K562 (cell line): ENCODE data around the gene AGO3. TPM values are rescaled to one million over a fixed set of nuclear protein-coding genes. Genes with fewer than 3 reads are reported as not detected.

ENCODE experiments used
- DPF2 ChIP-seq: fragments of 450-650 bp; IDR thresholded peaks from 2 replicates; pipeline ENCODE4 v1.6.1; 2016
- ELF2 ChIP-seq: fragments of 250-450 bp; sonication (Bioruptor Pico); IDR thresholded peaks from 2 replicates; pipeline ENCODE4 v1.5.0; 2021; ENCODE audit warnings: mild to moderate bottlenecking
- FOXP1 ChIP-seq: sonication (generic); formaldehyde crosslinking; IDR thresholded peaks from 2 replicates; pipeline ENCODE4 v1.8.0; 2022; ENCODE audit warnings: mild to moderate bottlenecking, missing genetic modification reagents
- GABPA ChIP-seq: fragments of 200-800 bp; sonication (Bioruptor generic); conservative IDR thresholded peaks from 2 replicates; pipeline ENCODE4 v1.6.1; 2016; ENCODE audit warnings: low read depth, missing genetic modification characterization, missing compliant biosample characterization
- HIVEP1 ChIP-seq: fragments of 250-450 bp; sonication (Bioruptor Pico); IDR thresholded peaks from 2 replicates; pipeline ENCODE4 v1.4.0; 2020; ENCODE audit warnings: mild to moderate bottlenecking
- LCOR ChIP-seq: sonication (generic); formaldehyde crosslinking; IDR thresholded peaks from 2 replicates; pipeline ENCODE4 v1.8.0; 2022; ENCODE audit warnings: mild to moderate bottlenecking, missing genetic modification reagents
- MAFF ChIP-seq: IDR thresholded peaks from 2 replicates; pipeline ENCODE4 v1.6.1; 2012; ENCODE audit warnings: low read length, improper control_type of control experiment
- MAFK ChIP-seq: IDR thresholded peaks from 2 replicates; pipeline ENCODE4 v1.6.1; 2011; ENCODE audit warnings: low read length, improper control_type of control experiment
- MECOM ChIP-seq: fragments of 250-450 bp; sonication (Bioruptor Pico); IDR thresholded peaks from 2 replicates; pipeline ENCODE4 v1.8.0; 2022; ENCODE audit warnings: inconsistent platforms
- MEF2A ChIP-seq: IDR thresholded peaks from 2 replicates; pipeline ENCODE4 v1.6.1; 2011; ENCODE audit warnings: low read depth, mild to moderate bottlenecking, low read length, moderate library complexity; ENCODE audit not compliant: control insufficient read depth
- MTA1 ChIP-seq: fragments of 450-650 bp; IDR thresholded peaks from 2 replicates; pipeline ENCODE4 v1.6.1; 2017; ENCODE audit warnings: borderline replicate concordance
- MYC ChIP-seq, 2 experiments: fragments of 250-450 bp in 1 of 2; sonication (Bioruptor Pico) in 1 of 2; IDR thresholded peaks; 2 replicates each; pipeline versions ENCODE4 v1.5.1 to v1.6.1; 2012 to 2021; ENCODE audit warnings: low read depth in 2 of 2, borderline replicate concordance in 1 of 2, improper control_type of control experiment in 1 of 2, low read length in 1 of 2, mild to moderate bottlenecking in 1 of 2, moderate library complexity in 1 of 2
- NFE2L1 ChIP-seq: fragments of 450-650 bp; IDR thresholded peaks from 2 replicates; pipeline ENCODE4 v1.6.1; 2016; ENCODE audit warnings: missing genetic modification characterization, low read depth, mild to moderate bottlenecking, missing compliant biosample characterization, moderate library complexity, borderline replicate concordance
- NRF1 ChIP-seq, 2 experiments: fragments of 450-650 bp; IDR thresholded peaks in 1 of 2; conservative IDR thresholded peaks in 1 of 2; 2 replicates each; pipeline ENCODE4 v1.6.1; 2014; ENCODE audit warnings: mild to moderate bottlenecking in 2 of 2
- PHF20 ChIP-seq: fragments of 450-650 bp; IDR thresholded peaks from 2 replicates; pipeline ENCODE4 v1.6.1; 2018; ENCODE audit not compliant: partially characterized antibody
- SETDB1 ChIP-seq: IDR thresholded peaks from one replicate; pipeline ENCODE4 v1.6.1; 2012; ENCODE audit warnings: low read length, control low read depth, inconsistent platforms
- SP1 ChIP-seq: sonication (generic); formaldehyde crosslinking; IDR thresholded peaks from 2 replicates; pipeline ENCODE4 v1.8.1; 2022; ENCODE audit warnings: mild to moderate bottlenecking, missing genetic modification reagents
- polyA plus RNA-seq, 8 experiments: library from polyadenylated mRNA; depleted of rRNA in 4 of 8; stranded (reverse) in 5 of 8; unstranded in 3 of 8; fragments of >200 nt; fragmentation: Nextera tagmentation in 2 of 8; fragmentation: Illumina TruSeq in 1 of 8; extraction: Ambion mirVana in 2 of 8; extraction: Trizol in 1 of 8; gene quantifications; 2 replicates each; pipeline versions ENCODE4 v1.2.1 to v1.2.3, GENCODE V29; 2011 to 2014; ENCODE audit warnings: inconsistent platforms in 1 of 8, missing spikeins in 1 of 8
- total RNA-seq, 7 experiments: library from RNA; depleted of rRNA in 6 of 7; stranded (reverse); fragments of >200 nt in 6 of 7; fragmentation: Illumina TruSeq in 2 of 7; extraction: Trizol in 2 of 7; gene quantifications; 2 replicates each; pipeline versions ENCODE4 v1.2.1 to v1.2.3, GENCODE V29; 2011 to 2021; ENCODE audit warnings: low replicate concordance in 1 of 7
- TF ChIP-seq, protein P1 (sequence below): fragments of 450-650 bp; formaldehyde crosslinking; IDR thresholded peaks from 2 replicates; pipeline ENCODE4 v1.4.0; 2022; ENCODE audit warnings: missing genetic modification characterization
- TF ChIP-seq, protein P2 (sequence below): sonication (generic); formaldehyde crosslinking; IDR thresholded peaks from 2 replicates; pipeline ENCODE4 v1.8.0; 2023; ENCODE audit warnings: mild to moderate bottlenecking, missing genetic modification reagents
- TF ChIP-seq, protein P3 (sequence below): sonication (generic); IDR thresholded peaks from 2 replicates; pipeline ENCODE4 v1.6.1; 2016
- TF ChIP-seq, protein P4 (sequence below): sonication (generic); formaldehyde crosslinking; IDR thresholded peaks from 2 replicates; pipeline ENCODE4 v1.8.0; 2022; ENCODE audit warnings: mild to moderate bottlenecking, missing genetic modification reagents, borderline replicate concordance

The AGO3 gene
- total and polyA plus RNA-seq, 9 of the 15 experiments (the other 6 are each of a cell fraction or from before 2014, with no cell fraction given): 4.5 to 41.5 (median 22.7) TPM

DNA sequence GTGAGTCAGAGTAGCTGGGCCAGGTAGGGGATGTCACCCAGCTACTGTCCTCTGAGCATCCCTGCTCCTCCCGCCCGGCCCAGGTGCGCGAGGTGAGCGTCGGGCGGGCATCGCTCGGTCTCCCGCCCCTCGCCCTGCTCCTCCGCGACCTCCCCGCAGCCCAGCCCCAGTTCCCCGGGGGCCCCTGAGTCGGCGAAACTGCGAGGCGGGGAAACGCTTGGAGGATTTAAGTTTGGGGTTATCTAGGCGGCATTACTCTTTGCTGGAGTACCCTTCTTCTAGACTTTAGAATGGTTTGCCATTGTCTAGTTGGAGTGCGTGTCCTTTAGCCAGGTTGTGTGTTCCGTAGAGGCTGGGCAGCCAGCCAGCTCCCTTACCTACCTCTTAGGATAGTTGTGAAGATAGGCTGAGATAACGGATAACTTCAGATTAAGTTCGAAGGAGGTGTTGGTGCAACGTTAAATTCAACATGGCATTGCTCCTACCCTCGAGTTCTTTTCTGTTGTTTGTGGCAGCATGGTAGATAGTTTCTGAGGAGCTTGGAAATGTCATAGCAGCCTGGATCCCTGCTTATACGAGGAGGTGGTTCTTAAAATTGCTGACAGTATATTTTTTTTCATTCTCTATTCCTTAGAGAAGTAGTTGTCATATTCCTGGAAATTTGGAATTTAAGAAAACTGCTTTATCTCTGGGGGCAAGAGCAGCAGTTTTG is 697 bp downstream of the AGO3 start (continued):
- 0 out of 2 replicates have a peak, but pooled peaks have one; percentile 9 for TF ChIP-seq MTA1
- TF ChIP-seq SP1 (CRISPR knock-in tag): peak; percentile 46
- TF ChIP-seq, protein P1, sequence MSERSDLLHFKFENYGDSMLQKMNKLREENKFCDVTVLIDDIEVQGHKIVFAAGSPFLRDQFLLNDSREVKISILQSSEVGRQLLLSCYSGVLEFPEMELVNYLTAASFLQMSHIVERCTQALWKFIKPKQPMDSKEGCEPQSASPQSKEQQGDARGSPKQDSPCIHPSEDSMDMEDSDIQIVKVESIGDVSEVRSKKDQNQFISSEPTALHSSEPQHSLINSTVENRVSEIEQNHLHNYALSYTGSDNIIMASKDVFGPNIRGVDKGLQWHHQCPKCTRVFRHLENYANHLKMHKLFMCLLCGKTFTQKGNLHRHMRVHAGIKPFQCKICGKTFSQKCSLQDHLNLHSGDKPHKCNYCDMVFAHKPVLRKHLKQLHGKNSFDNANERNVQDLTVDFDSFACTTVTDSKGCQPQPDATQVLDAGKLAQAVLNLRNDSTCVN (CRISPR knock-in tag): 0 out of 2 replicates have a peak, but pooled peaks have one; percentile 53
- peak; percentile 95 for TF ChIP-seq MAFF
- TF ChIP-seq FOXP1 (CRISPR knock-in tag): 0 out of 2 replicates have a peak, but pooled peaks have one; percentile 11
- no peak for TF ChIP-seq MEF2A
- TF ChIP-seq NRF1 (conservative IDR thresholded peaks at IDR 0.05 in 1 of 2, IDR thresholded peaks at IDR 0.05 in 1 of 2): 0 out of 4 replicates have a peak, but pooled peaks of 1 of the 2 experiments have one; percentile 59
- TF ChIP-seq MYC (IDR thresholded peaks at IDR 0.05; ENCODE audit: low read depth, low read length): no peak
- peak; percentile 37; the same call in 1 of the 2 replicates for TF ChIP-seq MYC (CRISPR knock-in tag; IDR thresholded peaks at IDR 0.05; ENCODE audit: borderline replicate concordance, low read depth)
- no peak for TF ChIP-seq NFE2L1 (tag)
- no peak for TF ChIP-seq ELF2
- TF ChIP-seq HIVEP1 (CRISPR knock-in tag): no peak
- no peak for TF ChIP-seq SETDB1
- peak; percentile 71; the same call in 1 of the 2 replicates for TF ChIP-seq LCOR (CRISPR knock-in tag)
- TF ChIP-seq, protein P2, sequence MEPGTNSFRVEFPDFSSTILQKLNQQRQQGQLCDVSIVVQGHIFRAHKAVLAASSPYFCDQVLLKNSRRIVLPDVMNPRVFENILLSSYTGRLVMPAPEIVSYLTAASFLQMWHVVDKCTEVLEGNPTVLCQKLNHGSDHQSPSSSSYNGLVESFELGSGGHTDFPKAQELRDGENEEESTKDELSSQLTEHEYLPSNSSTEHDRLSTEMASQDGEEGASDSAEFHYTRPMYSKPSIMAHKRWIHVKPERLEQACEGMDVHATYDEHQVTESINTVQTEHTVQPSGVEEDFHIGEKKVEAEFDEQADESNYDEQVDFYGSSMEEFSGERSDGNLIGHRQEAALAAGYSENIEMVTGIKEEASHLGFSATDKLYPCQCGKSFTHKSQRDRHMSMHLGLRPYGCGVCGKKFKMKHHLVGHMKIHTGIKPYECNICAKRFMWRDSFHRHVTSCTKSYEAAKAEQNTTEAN (CRISPR knock-in tag): peak; percentile 21; the same call in 1 of the 2 replicates
- TF ChIP-seq DPF2: 0 out of 2 replicates have a peak, but pooled peaks have one; percentile 20
- 0 out of 2 replicates have a peak, but pooled peaks have one; percentile 19 for TF ChIP-seq MECOM (CRISPR knock-in tag)
- TF ChIP-seq PHF20: peak; percentile 1
- TF ChIP-seq, protein P3, sequence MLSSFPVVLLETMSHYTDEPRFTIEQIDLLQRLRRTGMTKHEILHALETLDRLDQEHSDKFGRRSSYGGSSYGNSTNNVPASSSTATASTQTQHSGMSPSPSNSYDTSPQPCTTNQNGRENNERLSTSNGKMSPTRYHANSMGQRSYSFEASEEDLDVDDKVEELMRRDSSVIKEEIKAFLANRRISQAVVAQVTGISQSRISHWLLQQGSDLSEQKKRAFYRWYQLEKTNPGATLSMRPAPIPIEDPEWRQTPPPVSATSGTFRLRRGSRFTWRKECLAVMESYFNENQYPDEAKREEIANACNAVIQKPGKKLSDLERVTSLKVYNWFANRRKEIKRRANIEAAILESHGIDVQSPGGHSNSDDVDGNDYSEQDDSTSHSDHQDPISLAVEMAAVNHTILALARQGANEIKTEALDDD: peak; percentile 53
- TF ChIP-seq, protein P4, sequence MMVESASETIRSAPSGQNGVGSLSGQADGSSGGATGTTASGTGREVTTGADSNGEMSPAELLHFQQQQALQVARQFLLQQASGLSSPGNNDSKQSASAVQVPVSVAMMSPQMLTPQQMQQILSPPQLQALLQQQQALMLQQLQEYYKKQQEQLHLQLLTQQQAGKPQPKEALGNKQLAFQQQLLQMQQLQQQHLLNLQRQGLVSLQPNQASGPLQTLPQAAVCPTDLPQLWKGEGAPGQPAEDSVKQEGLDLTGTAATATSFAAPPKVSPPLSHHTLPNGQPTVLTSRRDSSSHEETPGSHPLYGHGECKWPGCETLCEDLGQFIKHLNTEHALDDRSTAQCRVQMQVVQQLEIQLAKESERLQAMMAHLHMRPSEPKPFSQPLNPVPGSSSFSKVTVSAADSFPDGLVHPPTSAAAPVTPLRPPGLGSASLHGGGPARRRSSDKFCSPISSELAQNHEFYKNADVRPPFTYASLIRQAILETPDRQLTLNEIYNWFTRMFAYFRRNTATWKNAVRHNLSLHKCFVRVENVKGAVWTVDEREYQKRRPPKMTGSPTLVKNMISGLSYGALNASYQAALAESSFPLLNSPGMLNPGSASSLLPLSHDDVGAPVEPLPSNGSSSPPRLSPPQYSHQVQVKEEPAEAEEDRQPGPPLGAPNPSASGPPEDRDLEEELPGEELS: 0 out of 2 replicates have a peak, but pooled peaks have one; percentile 1
- no peak for TF ChIP-seq GABPA
- peak; percentile 94 for TF ChIP-seq MAFK
